A172 (cell line): ENCODE measurements around the gene UGT1A3. TPM values are rescaled to one million over a fixed set of nuclear protein-coding genes. Genes with fewer than 3 reads are reported as not detected.

Experiments
- DNase-seq: peaks from one replicate; pipeline ENCODE4 v3.0.0-alpha.2; 2015; ENCODE audit warnings: low spot score
- total RNA-seq: library from RNA; depleted of rRNA; stranded (reverse); fragments of >200 nt; shearing (Covaris generic); gene quantifications from 2 replicates; pipeline ENCODE4 v1.2.3, GENCODE V29; 2014

UGT1A3 gene
- total RNA-seq, 1 experiment from 2014 or later, result not detected

DNA sequence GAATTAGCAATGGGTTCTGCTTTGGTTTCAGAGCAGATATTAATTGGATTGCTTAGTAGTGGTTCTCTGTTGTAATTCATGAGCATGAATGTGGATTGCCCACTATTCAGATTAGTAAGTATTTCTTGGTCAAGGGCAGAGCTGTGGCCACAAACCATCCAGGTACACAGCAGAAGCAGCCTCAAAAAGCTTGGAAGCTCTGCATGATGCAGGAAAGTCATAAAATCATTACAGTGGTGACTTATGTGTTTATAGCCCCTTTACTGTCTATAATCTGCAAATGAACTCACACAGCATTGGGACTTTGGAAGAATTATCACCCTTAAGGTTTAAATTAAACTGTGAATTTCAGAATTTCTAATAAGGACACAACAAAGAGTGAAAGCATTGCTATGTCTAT is 29.3 kb downstream of the UGT1A3 start:
- DNase-seq, result no peak

DNA sequence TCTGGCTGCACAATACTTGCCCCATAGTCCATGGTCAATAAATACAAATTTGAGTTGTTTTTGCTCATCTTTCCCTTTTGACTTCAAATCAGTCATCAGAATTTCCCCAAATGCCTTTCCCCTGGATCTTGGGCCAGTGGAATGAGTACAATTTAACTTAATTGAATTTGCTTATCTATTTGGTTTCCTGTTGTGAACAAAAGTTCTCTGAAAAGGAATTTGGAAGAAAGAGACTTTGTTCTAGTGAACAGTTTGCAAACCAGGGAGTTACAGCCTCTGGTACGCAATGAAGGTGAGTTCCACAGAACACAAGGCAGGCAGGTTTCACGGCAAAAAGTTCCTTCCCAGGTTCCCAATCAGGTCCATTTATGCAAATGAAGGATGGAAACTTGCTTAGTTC is 30.0 kb downstream of the UGT1A3 start:
- DNase-seq, result no peak

DNA sequence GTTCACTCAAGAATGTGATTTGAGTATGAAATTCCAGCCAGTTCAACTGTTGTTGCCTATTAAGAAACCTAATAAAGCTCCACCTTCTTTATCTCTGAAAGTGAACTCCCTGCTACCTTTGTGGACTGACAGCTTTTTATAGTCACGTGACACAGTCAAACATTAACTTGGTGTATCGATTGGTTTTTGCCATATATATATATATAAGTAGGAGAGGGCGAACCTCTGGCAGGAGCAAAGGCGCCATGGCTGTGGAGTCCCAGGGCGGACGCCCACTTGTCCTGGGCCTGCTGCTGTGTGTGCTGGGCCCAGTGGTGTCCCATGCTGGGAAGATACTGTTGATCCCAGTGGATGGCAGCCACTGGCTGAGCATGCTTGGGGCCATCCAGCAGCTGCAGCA is 31.2 kb downstream of the UGT1A3 start, which contains the start of gene UGT1A1:
UGT1A1 (plus strand) TSS at position 228 of the 400 bp plus-strand sequence; CDS start at position 246, 18 bp downstream.
- DNase-seq, result no peak

DNA sequence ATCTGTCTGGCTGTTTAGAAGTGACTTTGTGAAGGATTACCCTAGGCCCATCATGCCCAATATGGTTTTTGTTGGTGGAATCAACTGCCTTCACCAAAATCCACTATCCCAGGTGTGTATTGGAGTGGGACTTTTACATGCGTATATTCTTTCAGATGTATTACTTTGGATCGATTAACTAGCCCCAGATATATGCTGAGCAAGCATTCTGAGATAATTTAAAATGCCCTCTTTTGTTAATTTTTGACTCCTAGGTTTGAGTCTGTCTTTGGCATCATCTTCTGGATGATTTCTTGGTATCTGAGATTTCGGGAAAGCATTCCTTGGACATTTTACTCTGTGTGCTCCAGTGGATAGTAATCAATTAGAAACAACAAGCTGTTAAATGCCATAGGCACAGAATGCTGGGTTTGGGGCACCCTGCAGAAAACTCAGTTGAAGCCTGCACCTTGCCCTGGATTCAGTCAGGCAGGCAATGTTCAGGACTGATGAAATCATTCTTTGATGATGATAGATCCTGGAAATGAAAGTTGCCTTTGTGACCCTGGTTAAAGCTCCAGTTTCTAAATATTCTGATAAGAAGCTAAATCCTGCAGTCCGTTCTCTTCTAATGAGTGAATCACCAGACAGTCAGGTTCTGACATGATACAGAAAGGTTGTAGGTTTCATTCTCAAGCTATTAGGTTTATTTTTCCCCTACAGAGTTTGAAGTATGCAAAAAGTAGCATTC is 32.4 kb downstream of the UGT1A3 start:
- DNase-seq, result no peak

DNA sequence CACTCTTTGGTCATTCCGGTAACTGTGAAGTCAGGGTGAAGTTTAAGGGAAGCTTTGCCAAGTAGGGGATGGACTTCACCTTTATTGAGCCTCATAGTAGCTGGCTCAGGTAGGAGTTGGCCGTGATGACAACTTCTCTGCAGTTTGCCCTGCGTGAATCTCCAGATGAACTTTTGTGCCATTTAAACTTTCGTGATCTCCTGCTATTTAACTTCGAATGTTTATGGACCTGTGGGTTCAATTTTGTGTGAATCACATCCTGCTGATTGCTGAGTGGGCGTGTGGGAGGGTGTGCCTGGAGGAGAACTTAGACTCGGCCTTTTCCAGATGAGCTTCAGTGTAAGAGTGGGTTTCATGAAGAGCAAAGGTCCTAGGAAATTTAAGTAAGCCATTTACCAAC is 35.4 kb downstream of the UGT1A3 start:
- DNase-seq, result peak; percentile 29

DNA sequence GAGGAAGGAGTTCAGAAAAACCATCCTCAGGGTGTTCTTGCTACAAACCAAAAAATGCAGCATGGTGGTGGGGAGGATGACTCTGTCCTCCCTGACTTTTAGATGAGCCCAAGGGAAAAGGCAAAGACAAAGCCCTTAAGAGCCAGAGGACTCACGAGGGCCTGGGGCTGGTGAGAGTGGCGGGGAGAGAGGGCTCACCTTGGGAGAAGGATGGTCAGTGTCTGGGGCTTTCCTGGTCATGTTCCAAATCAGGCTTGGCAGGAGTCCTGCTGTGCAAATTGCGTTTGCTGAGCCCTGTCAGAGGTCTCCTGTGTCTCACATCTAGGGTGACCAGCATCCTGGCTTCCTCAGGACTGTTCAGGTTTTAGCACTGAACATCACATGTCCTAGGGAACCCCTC is 35.9 kb downstream of the UGT1A3 start:
- no peak for DNase-seq

DNA sequence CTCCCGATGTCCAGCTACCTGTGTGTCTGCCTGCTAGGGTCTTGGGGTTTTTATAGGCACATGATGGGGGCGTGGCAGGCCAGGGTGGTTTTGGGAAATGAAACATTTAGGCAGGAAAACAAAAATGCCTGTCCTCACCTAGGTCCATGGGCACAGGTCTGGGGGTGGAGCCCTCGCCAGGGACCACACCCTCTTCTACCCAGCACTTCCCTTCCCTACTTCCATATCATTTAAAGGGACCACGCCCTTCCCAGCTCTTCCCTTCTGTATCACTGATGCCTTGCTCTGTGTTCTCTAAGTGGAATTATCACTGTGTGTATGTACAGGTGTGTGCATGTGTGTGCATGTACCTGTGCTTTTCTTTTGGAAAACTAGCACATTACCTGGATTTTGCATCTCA is 37.6 kb downstream of the UGT1A3 start:
- no peak for DNase-seq

DNA sequence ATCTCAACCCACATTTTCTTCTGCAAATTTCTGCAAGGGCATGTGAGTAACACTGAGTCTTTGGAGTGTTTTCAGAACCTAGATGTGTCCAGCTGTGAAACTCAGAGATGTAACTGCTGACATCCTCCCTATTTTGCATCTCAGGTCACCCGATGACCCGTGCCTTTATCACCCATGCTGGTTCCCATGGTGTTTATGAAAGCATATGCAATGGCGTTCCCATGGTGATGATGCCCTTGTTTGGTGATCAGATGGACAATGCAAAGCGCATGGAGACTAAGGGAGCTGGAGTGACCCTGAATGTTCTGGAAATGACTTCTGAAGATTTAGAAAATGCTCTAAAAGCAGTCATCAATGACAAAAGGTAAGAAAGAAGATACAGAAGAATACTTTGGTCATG is 39.2 kb downstream of the UGT1A3 start:
- DNase-seq, result no peak

DNA sequence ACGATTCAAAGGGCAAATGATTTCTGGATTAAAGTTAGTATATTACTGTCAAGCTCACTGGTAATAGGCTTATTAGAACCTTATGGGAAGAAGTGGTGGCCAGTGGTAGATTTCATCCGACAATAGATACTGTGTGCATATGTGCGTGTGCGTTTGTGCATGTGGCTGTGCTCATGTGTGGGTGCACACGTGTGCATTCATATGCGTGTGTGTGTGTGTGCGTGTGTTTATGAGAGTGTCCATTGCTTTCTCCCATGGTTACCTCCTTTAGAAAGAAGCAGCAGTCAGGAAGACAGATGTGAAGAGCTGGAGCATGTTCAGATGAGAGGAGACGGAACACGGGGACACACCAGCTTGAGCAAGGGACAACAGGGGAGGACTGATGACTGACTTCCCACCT is 40.4 kb downstream of the UGT1A3 start:
- DNase-seq, result no peak

DNA sequence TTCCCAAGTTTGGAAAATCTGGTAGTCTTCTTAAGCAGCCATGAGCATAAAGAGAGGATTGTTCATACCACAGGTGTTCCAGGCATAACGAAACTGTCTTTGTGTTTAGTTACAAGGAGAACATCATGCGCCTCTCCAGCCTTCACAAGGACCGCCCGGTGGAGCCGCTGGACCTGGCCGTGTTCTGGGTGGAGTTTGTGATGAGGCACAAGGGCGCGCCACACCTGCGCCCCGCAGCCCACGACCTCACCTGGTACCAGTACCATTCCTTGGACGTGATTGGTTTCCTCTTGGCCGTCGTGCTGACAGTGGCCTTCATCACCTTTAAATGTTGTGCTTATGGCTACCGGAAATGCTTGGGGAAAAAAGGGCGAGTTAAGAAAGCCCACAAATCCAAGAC is 43.3 kb downstream of the UGT1A3 start:
- no peak for DNase-seq

DNA sequence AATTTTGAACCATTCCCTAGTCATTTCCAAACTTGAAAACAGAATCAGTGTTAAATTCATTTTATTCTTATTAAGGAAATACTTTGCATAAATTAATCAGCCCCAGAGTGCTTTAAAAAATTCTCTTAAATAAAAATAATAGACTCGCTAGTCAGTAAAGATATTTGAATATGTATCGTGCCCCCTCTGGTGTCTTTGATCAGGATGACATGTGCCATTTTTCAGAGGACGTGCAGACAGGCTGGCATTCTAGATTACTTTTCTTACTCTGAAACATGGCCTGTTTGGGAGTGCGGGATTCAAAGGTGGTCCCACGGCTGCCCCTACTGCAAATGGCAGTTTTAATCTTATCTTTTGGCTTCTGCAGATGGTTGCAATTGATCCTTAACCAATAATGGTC is 43.7 kb downstream of the UGT1A3 start:
- no peak for DNase-seq

DNA sequence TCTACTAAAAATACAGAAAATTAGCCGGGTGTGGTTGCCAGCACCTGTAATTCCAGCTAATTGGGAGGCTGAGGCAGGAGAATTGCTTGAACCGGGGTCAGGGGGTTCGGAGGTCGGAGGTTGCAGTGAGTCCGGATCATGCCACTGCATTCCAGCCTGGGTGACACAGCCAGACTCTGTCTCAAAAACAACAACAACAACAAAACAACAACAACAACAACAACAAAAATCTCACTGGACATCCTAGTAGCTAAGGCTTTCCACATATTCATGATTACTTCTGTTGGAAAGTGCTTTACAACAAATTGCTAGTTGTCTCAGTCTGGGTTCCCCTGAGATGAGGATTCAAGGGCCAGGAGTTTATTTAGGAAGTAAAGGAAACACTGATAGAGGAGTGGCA is 45.0 kb downstream of the UGT1A3 start:
- DNase-seq, result no peak

DNA sequence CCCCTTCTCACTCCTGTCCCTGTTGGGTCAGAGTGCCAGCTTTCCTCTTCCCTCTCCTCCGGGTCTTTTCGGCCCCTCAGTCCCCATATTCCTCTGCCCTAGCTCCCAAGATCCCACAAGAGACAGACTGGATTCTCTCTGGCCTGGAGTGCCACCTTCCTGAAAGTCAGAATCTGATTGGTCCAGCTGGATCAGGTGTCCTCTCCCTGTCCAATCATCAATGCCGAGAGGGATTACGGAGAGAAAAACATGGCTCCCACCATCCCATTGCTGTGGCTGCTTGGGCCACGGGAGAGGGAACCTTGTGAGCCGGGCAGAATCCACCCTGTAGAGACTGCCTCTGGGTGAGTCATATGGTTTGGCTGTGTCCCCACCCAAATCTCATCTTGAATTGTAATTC is 46.6 kb downstream of the UGT1A3 start:
- DNase-seq, result no peak

DNA sequence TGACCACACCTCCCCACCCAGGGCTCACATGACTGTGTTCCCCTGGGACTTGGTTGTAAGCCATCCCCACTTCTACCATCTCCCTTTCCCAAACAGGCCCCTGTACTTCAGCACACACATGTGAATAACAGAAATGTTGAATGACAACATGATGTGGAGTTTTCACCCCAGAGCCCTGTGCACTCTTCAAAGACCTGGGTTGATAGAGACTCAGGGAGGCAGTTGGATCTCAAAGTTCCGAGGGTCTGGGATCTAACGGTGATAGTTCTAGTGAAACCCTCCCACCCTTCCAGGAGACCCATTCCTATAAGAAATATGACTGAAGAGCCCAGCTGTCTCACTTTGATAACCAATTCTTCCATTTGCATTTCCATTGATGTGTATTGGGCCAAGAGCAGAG is 49.2 kb downstream of the UGT1A3 start, which contains the start of gene MROH2A:
MROH2A (plus strand) TSS at position 301 of the 400 bp plus-strand sequence. CDS start 1,029 bp downstream, outside the sequence.
- DNase-seq, result no peak

DNA sequence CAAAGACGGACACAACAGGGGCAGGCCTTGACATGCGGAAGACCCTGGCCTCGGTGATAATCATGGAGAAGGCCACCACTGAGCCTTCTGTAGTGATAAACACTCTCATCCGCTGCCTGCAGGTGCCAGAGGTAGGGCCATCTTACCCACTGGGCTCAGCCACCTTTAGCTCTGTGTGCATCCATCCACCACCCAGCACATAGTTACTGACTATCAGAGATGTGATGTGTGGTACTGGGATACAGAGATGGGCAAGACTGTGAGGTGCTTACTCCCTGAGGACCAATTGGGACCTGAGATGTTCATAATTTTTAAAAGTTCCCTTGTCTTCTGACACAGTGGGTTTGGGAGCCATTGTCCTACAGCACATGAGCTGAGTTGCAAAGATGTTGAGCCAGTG is 50.9 kb downstream of the UGT1A3 start:
- DNase-seq, result no peak

DNA sequence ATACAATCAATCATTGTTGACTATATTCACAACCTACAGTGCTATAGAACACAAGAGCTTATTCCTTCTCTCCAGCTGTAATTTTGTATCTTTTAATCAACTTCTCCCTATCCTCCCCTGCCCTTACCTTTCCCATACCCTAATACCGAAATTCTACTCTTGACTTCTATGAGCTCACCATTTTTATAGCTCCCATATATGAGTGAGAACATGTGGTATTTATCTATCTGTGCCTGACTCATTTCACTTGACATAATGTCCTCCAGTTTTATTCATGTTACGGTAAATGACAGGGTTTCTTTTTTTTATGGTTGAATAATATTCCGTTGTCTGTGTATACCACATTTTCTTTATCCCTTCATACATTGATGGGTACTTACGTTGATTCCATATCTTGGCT is 51.9 kb downstream of the UGT1A3 start:
- no peak for DNase-seq

DNA sequence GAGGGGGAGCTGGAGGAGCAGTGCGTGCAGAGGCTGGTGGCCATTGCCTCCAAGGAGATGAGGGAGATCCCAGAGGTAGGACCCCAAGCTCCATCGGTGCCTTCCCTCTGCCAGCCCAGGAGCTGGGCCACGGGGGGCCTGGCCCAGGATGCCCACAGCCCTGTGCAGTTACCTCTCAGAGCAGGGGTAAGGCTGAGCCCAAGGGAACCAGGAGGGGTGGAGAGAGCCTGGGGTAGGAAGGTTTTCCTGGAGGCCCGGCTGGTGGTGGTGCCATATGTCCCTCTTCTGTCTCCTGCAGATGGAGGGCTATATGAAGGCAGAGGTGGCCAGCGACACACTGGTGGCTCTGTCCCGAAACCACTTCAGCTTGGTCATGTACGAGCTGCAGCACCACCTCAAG is 60.7 kb downstream of the UGT1A3 start:
- DNase-seq, result no peak

DNA sequence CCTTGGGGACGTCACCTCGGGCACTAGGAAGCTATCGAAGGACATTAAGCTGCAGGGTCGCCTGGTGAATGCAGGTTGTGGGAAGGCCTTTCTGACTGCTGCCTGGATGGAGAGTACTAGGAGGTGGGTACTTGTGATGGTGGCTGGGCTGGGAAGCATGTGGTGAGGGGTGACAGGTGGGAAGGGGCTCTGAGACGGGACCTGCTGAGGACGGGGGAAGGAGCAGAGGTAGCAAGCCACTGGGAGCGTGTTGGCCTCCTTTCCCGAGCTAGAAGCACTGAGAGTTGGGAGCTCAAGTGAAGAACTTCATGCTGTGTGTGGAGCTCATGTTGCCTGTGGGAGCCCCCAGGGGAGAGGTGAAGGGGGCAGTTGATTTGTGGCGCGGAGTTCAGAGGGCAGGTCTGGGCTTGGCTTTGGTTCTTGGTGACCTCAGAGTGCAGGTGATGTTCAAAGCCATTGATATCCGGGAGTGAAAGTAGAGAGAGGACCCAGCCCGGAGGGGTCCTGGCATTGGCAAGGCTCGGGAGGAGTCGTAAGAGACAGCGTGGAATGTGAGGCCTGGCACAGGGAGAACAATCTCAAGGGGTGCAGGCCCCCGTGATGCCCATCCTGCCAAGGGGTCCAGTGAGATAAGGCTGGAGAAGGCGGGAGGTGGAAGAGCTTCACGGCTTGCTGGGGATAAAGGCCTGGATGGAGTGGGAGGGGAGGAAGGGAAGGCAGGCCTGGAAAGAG is 62.5 kb downstream of the UGT1A3 start:
- DNase-seq, result no peak

DNA sequence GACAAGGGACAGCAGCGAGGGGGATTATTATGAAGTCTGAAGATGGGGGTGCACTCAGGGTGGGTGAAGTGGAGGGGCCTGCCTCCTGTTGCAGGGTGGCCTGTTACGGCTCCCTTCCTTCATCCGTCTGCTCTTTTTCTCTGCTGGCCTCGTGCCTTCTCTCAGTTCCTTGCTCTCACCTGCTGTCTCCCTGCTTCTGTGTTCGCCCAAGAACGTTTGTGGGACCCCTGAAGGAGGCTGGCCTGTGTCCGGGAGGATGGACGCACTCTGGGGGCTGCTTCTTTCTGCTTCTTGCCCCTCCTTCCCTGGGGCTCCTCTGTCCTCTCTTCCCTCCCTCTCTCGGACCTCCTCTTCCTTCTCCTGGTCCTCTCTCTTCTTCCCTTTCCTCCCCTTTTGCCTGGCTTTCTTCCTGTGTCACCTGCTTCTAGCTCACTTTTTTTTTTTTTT is 63.1 kb downstream of the UGT1A3 start:
- no peak for DNase-seq

DNA sequence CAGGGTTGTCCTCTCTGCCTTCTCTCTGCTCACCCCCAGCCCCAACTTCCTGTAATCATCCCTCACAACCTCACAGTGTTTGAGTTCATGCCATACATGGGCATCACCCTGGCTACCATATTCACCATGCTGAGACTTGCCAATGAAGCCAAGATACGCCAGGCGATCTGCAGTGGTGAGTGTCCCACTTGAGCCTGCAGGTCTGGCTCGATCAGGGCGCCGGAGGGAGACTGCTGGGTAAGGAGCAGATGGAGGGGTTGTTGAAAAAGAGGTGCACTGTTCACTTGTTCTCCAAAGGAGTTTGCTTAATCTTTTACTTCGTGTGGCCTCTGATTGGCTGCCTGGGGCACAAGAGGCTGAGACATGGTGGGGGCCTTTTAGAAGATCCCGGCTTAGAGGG is 63.9 kb downstream of the UGT1A3 start:
- no peak for DNase-seq

DNA sequence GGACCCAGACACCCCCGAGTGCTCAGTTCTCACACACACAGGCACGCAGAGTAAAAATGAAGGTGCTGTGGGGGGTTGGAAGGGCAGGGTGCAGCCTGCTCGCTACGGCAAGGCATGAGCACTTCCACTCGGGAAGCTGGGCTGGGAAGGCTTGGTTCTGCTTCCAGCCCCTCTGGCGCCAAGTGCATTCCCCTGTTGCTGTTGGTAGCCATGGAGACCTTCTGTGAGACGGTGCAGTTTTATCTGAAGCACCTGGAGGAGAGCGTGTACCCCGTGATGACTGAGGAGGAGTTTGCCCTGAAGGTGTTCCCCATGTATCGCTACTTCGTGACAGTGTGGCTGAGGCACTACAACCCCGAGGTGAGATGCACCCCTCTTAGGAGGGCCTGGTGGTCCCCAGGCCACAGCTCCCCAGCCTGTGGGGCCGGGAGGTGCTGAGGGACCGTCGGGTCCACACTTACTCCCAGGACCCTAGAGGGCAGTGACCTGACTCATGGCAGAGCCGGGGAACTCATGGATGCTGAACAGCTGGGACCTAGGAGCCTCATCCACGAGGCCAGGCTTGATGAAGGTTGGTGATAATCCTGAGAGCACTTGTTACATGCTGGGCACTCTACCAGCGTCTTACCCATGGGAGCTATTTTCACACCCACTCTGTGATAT is 64.8 kb downstream of the UGT1A3 start:
- DNase-seq, result no peak

DNA sequence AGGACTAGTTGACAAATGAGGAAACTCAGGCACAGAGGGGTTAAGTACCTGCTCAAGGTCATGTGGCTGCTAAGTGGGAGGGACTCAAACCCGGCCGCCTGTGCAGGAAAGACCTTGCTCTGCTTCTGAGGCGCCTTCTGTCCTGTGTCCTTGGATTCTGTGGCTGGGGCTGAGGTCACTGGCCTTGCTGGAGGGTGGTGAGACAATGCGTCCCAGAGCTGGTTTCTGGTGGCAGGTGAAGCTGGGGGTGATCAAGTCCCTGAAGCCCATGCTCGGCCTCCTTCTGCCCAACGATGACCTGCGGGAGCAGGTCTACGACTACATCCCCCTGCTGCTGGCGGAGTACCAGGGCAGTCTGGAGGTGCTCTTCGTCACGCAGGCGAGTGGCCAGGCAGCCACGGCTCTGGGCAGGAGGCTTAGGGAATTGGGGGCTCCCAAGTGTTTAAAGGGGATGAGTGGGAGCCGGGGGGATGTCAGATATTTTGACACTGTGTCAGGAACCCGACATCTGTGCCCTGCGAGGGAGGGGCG is 65.4 kb downstream of the UGT1A3 start:
- DNase-seq, result no peak
